HEK293 (cell line): ENCODE results near the gene PTGES3L.
A peak's percentile ranks its signal among the peaks of the same experiment; 100 is the strongest.

Experiments
- CTCF ChIA-PET: fragments of 350-600 bp; formaldehyde crosslinking; extraction: SDS; loops from one replicate; lab custom pipeline; 2021; ENCODE audit warnings: antibody characterized with exemption; lab: Yijun Ruan, JAX
- POLR2A ChIA-PET: fragments of 300-600 bp; formaldehyde crosslinking; extraction: SDS; loops from one replicate; lab custom pipeline; 2020; ENCODE audit warnings: antibody characterized with exemption, inconsistent platforms; lab: Yijun Ruan, JAX
- H3K27ac ChIP-seq: fragments of 200-500 bp; sonication (Bioruptor generic); 2 replicates; pipeline ENCODE4 v1.5.1; 2014; ENCODE audit warnings: low read depth, low read length, control low read depth, inconsistent platforms; ENCODE audit errors: extremely low read depth
- H3K36me3 ChIP-seq, 2 experiments: fragments of 200-500 bp in 1 of 2; sonication (Bioruptor generic) in 1 of 2; 1 replicate in 1 of 2; 2 replicates in 1 of 2; pipeline ENCODE4 v1.5.1; 2014 to 2017; ENCODE audit warnings: inconsistent platforms in 2 of 2, low read length in 2 of 2; ENCODE audit not compliant: control insufficient read depth in 2 of 2, insufficient read depth in 1 of 2
- H3K4me1 ChIP-seq: fragments of 200-500 bp; sonication (Bioruptor generic); 2 replicates; pipeline ENCODE4 v1.5.1; 2014; ENCODE audit warnings: mild to moderate bottlenecking, low read length, inconsistent platforms; ENCODE audit not compliant: control insufficient read depth, insufficient read depth
- H3K4me3 ChIP-seq: 2 replicates; pipeline ENCODE4 v1.5.1; 2011; ENCODE audit warnings: low read depth, mild to moderate bottlenecking, control low read depth, low read length, moderate library complexity
- H3K9me3 ChIP-seq: fragments of 200-500 bp; sonication (Bioruptor generic); 2 replicates; pipeline ENCODE4 v1.5.1; 2014; ENCODE audit warnings: low read depth, low read length, inconsistent platforms; ENCODE audit not compliant: control insufficient read depth, insufficient read depth
- ATF2 ChIP-seq: fragments of 450-650 bp; formaldehyde crosslinking; IDR thresholded peaks from 2 replicates; pipeline ENCODE4 v1.5.1; 2016; ENCODE audit warnings: missing biosample characterization, missing genetic modification characterization, low read depth
- BCL11B ChIP-seq: fragments of 450-650 bp; formaldehyde crosslinking; IDR thresholded peaks from 2 replicates; pipeline ENCODE4 v1.5.1; 2016; ENCODE audit warnings: low read depth, missing biosample characterization, missing genetic modification characterization
- GFI1B ChIP-seq: fragments of 450-650 bp; formaldehyde crosslinking; IDR thresholded peaks from 2 replicates; pipeline ENCODE4 v1.5.1; 2016; ENCODE audit warnings: missing biosample characterization, missing genetic modification characterization
- HOXC10 ChIP-seq: sonication (generic); formaldehyde crosslinking; IDR thresholded peaks from 2 replicates; pipeline ENCODE4 v1.8.1; 2023; ENCODE audit warnings: mild to moderate bottlenecking, missing genetic modification reagents
- KLF1 ChIP-seq: fragments of 450-650 bp; formaldehyde crosslinking; IDR thresholded peaks from 2 replicates; pipeline ENCODE4 v1.5.1; 2016; ENCODE audit warnings: missing biosample characterization, missing genetic modification characterization
- KLF16 ChIP-seq: fragments of 450-650 bp; formaldehyde crosslinking; IDR thresholded peaks from 2 replicates; pipeline ENCODE4 v1.5.1; 2017; ENCODE audit warnings: missing biosample characterization, missing genetic modification characterization
- PRDM1 ChIP-seq: fragments of 450-650 bp; formaldehyde crosslinking; IDR thresholded peaks from 2 replicates; pipeline ENCODE4; 2016; ENCODE audit warnings: missing biosample characterization, missing genetic modification characterization
- YY2 ChIP-seq: fragments of 450-650 bp; formaldehyde crosslinking; IDR thresholded peaks from 2 replicates; pipeline ENCODE4 v1.5.1; 2016; ENCODE audit warnings: missing biosample characterization, missing genetic modification characterization
- ZBTB7A ChIP-seq: fragments of 450-650 bp; formaldehyde crosslinking; IDR thresholded peaks from 2 replicates; pipeline ENCODE4 v1.5.1; 2016; ENCODE audit warnings: low read depth, missing biosample characterization, missing genetic modification characterization
- ZFP69B ChIP-seq: fragments of 450-650 bp; formaldehyde crosslinking; IDR thresholded peaks from 2 replicates; pipeline ENCODE4 v1.5.1; 2016; ENCODE audit warnings: missing biosample characterization, missing genetic modification characterization
- ZNF112 ChIP-seq: fragments of 450-650 bp; formaldehyde crosslinking; IDR thresholded peaks from 2 replicates; pipeline ENCODE4 v1.5.0; 2017; ENCODE audit warnings: missing biosample characterization, missing genetic modification characterization
- ZNF138 ChIP-seq: fragments of 450-650 bp; formaldehyde crosslinking; IDR thresholded peaks from 2 replicates; pipeline ENCODE4 v1.5.1; 2016; ENCODE audit warnings: missing biosample characterization, missing genetic modification characterization, borderline replicate concordance
- ZNF350 ChIP-seq: fragments of 450-650 bp; formaldehyde crosslinking; IDR thresholded peaks from 2 replicates; pipeline ENCODE4 v1.5.0; 2017; ENCODE audit warnings: missing biosample characterization, mild to moderate bottlenecking, missing genetic modification characterization
- ZNF354C ChIP-seq: fragments of 450-650 bp; formaldehyde crosslinking; IDR thresholded peaks from 2 replicates; pipeline ENCODE4 v1.5.1; 2016; ENCODE audit warnings: missing biosample characterization, missing genetic modification characterization, low read depth, borderline replicate concordance
- ZNF660 ChIP-seq: fragments of 450-650 bp; IDR thresholded peaks from 2 replicates; pipeline ENCODE4 v1.5.1; 2018; ENCODE audit warnings: missing biosample characterization, mild to moderate bottlenecking, missing genetic modification characterization
- ZNF670 ChIP-seq: fragments of 450-650 bp; formaldehyde crosslinking; IDR thresholded peaks from 2 replicates; pipeline ENCODE4 v1.5.1; 2016; ENCODE audit warnings: missing biosample characterization, missing genetic modification characterization, low read depth
- ZNF701 ChIP-seq: fragments of 450-650 bp; formaldehyde crosslinking; IDR thresholded peaks from 2 replicates; pipeline ENCODE4 v1.5.1; 2016; ENCODE audit warnings: missing biosample characterization, missing genetic modification characterization
- ZNF76 ChIP-seq: fragments of 450-650 bp; formaldehyde crosslinking; IDR thresholded peaks from 2 replicates; pipeline ENCODE4; 2016; ENCODE audit warnings: low read depth, missing biosample characterization, missing genetic modification characterization, borderline replicate concordance
- ZNF777 ChIP-seq: fragments of 450-650 bp; formaldehyde crosslinking; IDR thresholded peaks from 2 replicates; pipeline ENCODE4 v1.5.1; 2017; ENCODE audit warnings: missing biosample characterization, missing genetic modification characterization, borderline replicate concordance
- ZNF785 ChIP-seq: fragments of 450-650 bp; formaldehyde crosslinking; IDR thresholded peaks from 2 replicates; pipeline ENCODE4 v1.5.1; 2016; ENCODE audit warnings: missing biosample characterization, missing genetic modification characterization
- TF ChIP-seq, protein P1 (sequence below): fragments of 450-650 bp; formaldehyde crosslinking; IDR thresholded peaks from 2 replicates; pipeline ENCODE4 v1.5.1; 2016; ENCODE audit warnings: missing biosample characterization, missing genetic modification characterization
- TF ChIP-seq, protein P2 (sequence below): fragments of 450-650 bp; formaldehyde crosslinking; optimal IDR thresholded peaks from 2 replicates; pipeline ENCODE3; 2016; ENCODE audit warnings: missing biosample characterization, mild to moderate bottlenecking, missing genetic modification characterization
- TF ChIP-seq, protein P3 (sequence below): fragments of 450-650 bp; IDR thresholded peaks from 2 replicates; pipeline ENCODE4 v1.5.1; 2018; ENCODE audit warnings: missing biosample characterization, missing genetic modification characterization
- TF ChIP-seq, protein P4 (sequence below): fragments of 450-650 bp; formaldehyde crosslinking; IDR thresholded peaks from 2 replicates; pipeline ENCODE4 v1.5.1; 2016; ENCODE audit warnings: missing biosample characterization, missing genetic modification characterization, borderline replicate concordance

PTGES3L gene

GRCh38 chr17:42980766-42981397 is 1.0 kb upstream of the PTGES3L start:
- CTCF ChIA-PET: interaction anchor here (0.6 to 1.0 kb wide), 2 partner anchors 14 to 17 kb away, joined by 3 read pairs; partner anchors contain the start of gene RPL27
- POLR2A ChIA-PET: interaction anchor here (2.2 to 4.2 kb wide), 2 partner anchors 15 to 17 kb away, joined by 7 to 26 read pairs; partner anchors contain the start of gene RPL27
- TF ChIP-seq ZNF350 (tag by site-specific recombination) (no peak), ZNF660 (tag by site-specific recombination) (peak; percentile 34; the same call in 1 of the 2 replicates), ZNF354C (tag by site-specific recombination) (no peak), ZNF112 (tag by site-specific recombination) (no peak), ZNF701 (tag by site-specific recombination) (no peak), ZFP69B (tag by site-specific recombination) (peak; percentile 57; the same call in 1 of the 2 replicates), ATF2 (tag by site-specific recombination) (peak; percentile 74), YY2 (tag by site-specific recombination) (0 out of 2 replicates have a peak, but pooled peaks have one; percentile 15), ZBTB7A (tag by site-specific recombination) (no peak), ZNF138 (tag by site-specific recombination) (no peak), ZNF777 (tag by site-specific recombination) (0 out of 2 replicates have a peak, but pooled peaks have one; percentile 27), BCL11B (no peak), KLF1 (peak; percentile 45; the same call in 1 of the 2 replicates), PRDM1 (tag by site-specific recombination) (peak; percentile 29; the same call in 1 of the 2 replicates), GFI1B (tag by site-specific recombination) (no peak), ZNF785 (tag by site-specific recombination) (no peak), ZNF76 (peak; percentile 86), ZNF670 (no peak), KLF16 (tag by site-specific recombination) (no peak), HOXC10 (CRISPR knock-in tag) (0 out of 2 replicates have a peak, but pooled peaks have one; percentile 32)
- TF ChIP-seq, protein P1, sequence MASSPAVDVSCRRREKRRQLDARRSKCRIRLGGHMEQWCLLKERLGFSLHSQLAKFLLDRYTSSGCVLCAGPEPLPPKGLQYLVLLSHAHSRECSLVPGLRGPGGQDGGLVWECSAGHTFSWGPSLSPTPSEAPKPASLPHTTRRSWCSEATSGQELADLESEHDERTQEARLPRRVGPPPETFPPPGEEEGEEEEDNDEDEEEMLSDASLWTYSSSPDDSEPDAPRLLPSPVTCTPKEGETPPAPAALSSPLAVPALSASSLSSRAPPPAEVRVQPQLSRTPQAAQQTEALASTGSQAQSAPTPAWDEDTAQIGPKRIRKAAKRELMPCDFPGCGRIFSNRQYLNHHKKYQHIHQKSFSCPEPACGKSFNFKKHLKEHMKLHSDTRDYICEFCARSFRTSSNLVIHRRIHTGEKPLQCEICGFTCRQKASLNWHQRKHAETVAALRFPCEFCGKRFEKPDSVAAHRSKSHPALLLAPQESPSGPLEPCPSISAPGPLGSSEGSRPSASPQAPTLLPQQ (tag by site-specific recombination): no peak
- TF ChIP-seq, protein P2, sequence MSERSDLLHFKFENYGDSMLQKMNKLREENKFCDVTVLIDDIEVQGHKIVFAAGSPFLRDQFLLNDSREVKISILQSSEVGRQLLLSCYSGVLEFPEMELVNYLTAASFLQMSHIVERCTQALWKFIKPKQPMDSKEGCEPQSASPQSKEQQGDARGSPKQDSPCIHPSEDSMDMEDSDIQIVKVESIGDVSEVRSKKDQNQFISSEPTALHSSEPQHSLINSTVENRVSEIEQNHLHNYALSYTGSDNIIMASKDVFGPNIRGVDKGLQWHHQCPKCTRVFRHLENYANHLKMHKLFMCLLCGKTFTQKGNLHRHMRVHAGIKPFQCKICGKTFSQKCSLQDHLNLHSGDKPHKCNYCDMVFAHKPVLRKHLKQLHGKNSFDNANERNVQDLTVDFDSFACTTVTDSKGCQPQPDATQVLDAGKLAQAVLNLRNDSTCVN (tag by site-specific recombination): peak; percentile 53
- TF ChIP-seq, protein P3, sequence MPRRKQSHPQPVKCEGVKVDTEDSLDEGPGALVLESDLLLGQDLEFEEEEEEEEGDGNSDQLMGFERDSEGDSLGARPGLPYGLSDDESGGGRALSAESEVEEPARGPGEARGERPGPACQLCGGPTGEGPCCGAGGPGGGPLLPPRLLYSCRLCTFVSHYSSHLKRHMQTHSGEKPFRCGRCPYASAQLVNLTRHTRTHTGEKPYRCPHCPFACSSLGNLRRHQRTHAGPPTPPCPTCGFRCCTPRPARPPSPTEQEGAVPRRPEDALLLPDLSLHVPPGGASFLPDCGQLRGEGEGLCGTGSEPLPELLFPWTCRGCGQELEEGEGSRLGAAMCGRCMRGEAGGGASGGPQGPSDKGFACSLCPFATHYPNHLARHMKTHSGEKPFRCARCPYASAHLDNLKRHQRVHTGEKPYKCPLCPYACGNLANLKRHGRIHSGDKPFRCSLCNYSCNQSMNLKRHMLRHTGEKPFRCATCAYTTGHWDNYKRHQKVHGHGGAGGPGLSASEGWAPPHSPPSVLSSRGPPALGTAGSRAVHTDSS (tag by site-specific recombination): no peak
- TF ChIP-seq, protein P4, sequence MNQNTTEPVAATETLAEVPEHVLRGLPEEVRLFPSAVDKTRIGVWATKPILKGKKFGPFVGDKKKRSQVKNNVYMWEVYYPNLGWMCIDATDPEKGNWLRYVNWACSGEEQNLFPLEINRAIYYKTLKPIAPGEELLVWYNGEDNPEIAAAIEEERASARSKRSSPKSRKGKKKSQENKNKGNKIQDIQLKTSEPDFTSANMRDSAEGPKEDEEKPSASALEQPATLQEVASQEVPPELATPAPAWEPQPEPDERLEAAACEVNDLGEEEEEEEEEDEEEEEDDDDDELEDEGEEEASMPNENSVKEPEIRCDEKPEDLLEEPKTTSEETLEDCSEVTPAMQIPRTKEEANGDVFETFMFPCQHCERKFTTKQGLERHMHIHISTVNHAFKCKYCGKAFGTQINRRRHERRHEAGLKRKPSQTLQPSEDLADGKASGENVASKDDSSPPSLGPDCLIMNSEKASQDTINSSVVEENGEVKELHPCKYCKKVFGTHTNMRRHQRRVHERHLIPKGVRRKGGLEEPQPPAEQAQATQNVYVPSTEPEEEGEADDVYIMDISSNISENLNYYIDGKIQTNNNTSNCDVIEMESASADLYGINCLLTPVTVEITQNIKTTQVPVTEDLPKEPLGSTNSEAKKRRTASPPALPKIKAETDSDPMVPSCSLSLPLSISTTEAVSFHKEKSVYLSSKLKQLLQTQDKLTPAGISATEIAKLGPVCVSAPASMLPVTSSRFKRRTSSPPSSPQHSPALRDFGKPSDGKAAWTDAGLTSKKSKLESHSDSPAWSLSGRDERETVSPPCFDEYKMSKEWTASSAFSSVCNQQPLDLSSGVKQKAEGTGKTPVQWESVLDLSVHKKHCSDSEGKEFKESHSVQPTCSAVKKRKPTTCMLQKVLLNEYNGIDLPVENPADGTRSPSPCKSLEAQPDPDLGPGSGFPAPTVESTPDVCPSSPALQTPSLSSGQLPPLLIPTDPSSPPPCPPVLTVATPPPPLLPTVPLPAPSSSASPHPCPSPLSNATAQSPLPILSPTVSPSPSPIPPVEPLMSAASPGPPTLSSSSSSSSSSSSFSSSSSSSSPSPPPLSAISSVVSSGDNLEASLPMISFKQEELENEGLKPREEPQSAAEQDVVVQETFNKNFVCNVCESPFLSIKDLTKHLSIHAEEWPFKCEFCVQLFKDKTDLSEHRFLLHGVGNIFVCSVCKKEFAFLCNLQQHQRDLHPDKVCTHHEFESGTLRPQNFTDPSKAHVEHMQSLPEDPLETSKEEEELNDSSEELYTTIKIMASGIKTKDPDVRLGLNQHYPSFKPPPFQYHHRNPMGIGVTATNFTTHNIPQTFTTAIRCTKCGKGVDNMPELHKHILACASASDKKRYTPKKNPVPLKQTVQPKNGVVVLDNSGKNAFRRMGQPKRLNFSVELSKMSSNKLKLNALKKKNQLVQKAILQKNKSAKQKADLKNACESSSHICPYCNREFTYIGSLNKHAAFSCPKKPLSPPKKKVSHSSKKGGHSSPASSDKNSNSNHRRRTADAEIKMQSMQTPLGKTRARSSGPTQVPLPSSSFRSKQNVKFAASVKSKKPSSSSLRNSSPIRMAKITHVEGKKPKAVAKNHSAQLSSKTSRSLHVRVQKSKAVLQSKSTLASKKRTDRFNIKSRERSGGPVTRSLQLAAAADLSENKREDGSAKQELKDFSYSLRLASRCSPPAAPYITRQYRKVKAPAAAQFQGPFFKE (tag by site-specific recombination): 0 out of 2 replicates have a peak, but pooled peaks have one; percentile 88

More at GRCh38 chr17:42980766-42981397, 1.0 kb upstream of the PTGES3L start:
- H3K4me1 ChIP-seq: peaks cover 10% of the 10 kb centered on the region
- peak overlapping the region; percentile 78 for H3K27ac ChIP-seq
- H3K4me3 ChIP-seq: peak overlapping the region; percentile 85
- H3K9me3 ChIP-seq: no peaks in the 10 kb centered on the region
- peaks cover 9 to 16% of the 10 kb centered on the region in 2 experiments for H3K36me3 ChIP-seq
